B cell (primary cell): ENCODE measurements around the gene FOXN3. TPM values are rescaled to one million over a fixed set of nuclear protein-coding genes. Genes with fewer than 3 reads are reported as not detected.

ENCODE experiments used
- ATAC-seq: fragments of 200-7000 bp; cut with Tn5 transposase; one replicate; pipeline ENCODE4 v1.10.0; 2021; ENCODE audit warnings: low read depth, mild to moderate bottlenecking, moderate number of reproducible peaks, moderate library complexity
- CTCF ChIA-PET: fragments of 350-600 bp; sonication (Branson Sonifier 250); formaldehyde crosslinking; loops from one replicate; lab custom pipeline; 2021; ENCODE audit warnings: antibody characterized with exemption, inconsistent platforms; lab: Charles Lee
- POLR2A ChIA-PET: fragments of 350-600 bp; sonication (Branson Sonifier 250); formaldehyde crosslinking; loops from one replicate; lab custom pipeline; 2021; ENCODE audit warnings: antibody characterized with exemption; lab: Charles Lee
- DNase-seq: peaks from one replicate; pipeline ENCODE4 v3.0.0; 2013
- H2AFZ ChIP-seq: 2 replicates; pipeline ENCODE4 v1.6.1; 2012; ENCODE audit warnings: mild to moderate bottlenecking, low read depth, low read length; ENCODE audit not compliant: insufficient read depth, poor library complexity, severe bottlenecking
- H3K27ac ChIP-seq, 2 donors: 1 replicate in 1 of 2; 2 replicates in 1 of 2; pipeline ENCODE4 v1.5.1; 2012 to 2013; ENCODE audit warnings: low read length in 2 of 2, mild to moderate bottlenecking in 2 of 2, moderate library complexity in 1 of 2
- H3K27me3 ChIP-seq, 4 experiments: fragments of 200-600 bp in 1 of 4; sonication (generic) in 1 of 4; replicated peaks in 1 of 4; 1 replicate in 2 of 4; 2 replicates in 2 of 4; pipeline versions ENCODE4 v1.6.1 to v1.7.0; 2013 to 2016; ENCODE audit warnings: low read length in 3 of 4, mild to moderate bottlenecking in 2 of 4, mixed read lengths in 1 of 4, moderate library complexity in 1 of 4; ENCODE audit not compliant: insufficient read depth in 4 of 4, control insufficient read depth in 3 of 4; ENCODE audit errors: control extremely low read depth in 1 of 4
- H3K36me3 ChIP-seq, 2 experiments: replicated peaks in 1 of 2; 1 replicate in 1 of 2; 2 replicates in 1 of 2; pipeline versions ENCODE4 v1.6.1 to v1.7.1; 2013; ENCODE audit warnings: low read length in 1 of 2; ENCODE audit not compliant: insufficient read depth in 2 of 2, control insufficient read depth in 1 of 2; ENCODE audit errors: control extremely low read depth in 1 of 2, extremely low read depth in 1 of 2
- H3K4me1 ChIP-seq, 2 donors: fragments of 200-600 bp in 1 of 2; sonication (generic) in 1 of 2; 1 replicate in 1 of 2; 2 replicates in 1 of 2; pipeline versions ENCODE4 v1.5.1 to v1.6.1; 2013 to 2017; ENCODE audit warnings: low read length in 2 of 2; ENCODE audit not compliant: control insufficient read depth in 2 of 2, insufficient read depth in 2 of 2
- H3K4me2 ChIP-seq: replicated peaks from 2 replicates; pipeline ENCODE3; 2012; ENCODE audit warnings: mild to moderate bottlenecking, low read depth, low read length; ENCODE audit not compliant: poor library complexity, severe bottlenecking
- H3K4me3 ChIP-seq, 5 experiments: fragments of 200-600 bp in 1 of 5; sonication (generic) in 1 of 5; 1 replicate in 3 of 5; 2 replicates in 2 of 5; pipeline versions ENCODE4 v1.5.1 to v1.7.0; 2011 to 2016; ENCODE audit warnings: low read length in 4 of 5, mild to moderate bottlenecking in 4 of 5, low read depth in 2 of 5, control low read depth in 1 of 5, moderate library complexity in 1 of 5; ENCODE audit not compliant: insufficient read depth in 1 of 5; ENCODE audit errors: control extremely low read depth in 1 of 5, extremely low read depth in 1 of 5
- H3K79me2 ChIP-seq: fragments of 200-600 bp; sonication (generic); one replicate; pipeline ENCODE4 v1.6.0; 2016; ENCODE audit warnings: low read length; ENCODE audit not compliant: control insufficient read depth, insufficient read depth
- H3K9ac ChIP-seq: fragments of 200-600 bp; sonication (generic); 2 replicates; pipeline ENCODE4 v1.6.1; 2017; ENCODE audit warnings: mild to moderate bottlenecking, low read length, moderate library complexity
- H3K9me3 ChIP-seq, 3 donors: one replicate each; pipeline versions ENCODE4 v1.6.1 to v1.7.1; 2013; ENCODE audit warnings: low read length in 2 of 3; ENCODE audit not compliant: control insufficient read depth in 2 of 3, insufficient read depth in 1 of 3; ENCODE audit errors: control extremely low read depth in 1 of 3
- H4K20me1 ChIP-seq: 2 replicates; pipeline ENCODE4 v1.6.0; 2012; ENCODE audit warnings: mild to moderate bottlenecking, low read length; ENCODE audit not compliant: insufficient read depth, control insufficient read depth, poor library complexity, severe bottlenecking
- H3K27ac Mint-ChIP-seq: one replicate; pipeline ENCODE4 v1.8.0; 2021; ENCODE audit warnings: mixed read lengths
- H3K27me3 Mint-ChIP-seq: one replicate; pipeline ENCODE4 v1.8.0; 2021; ENCODE audit warnings: mixed read lengths
- H3K4me1 Mint-ChIP-seq: one replicate; pipeline ENCODE4 v1.8.0; 2021; ENCODE audit warnings: mixed read lengths
- H3K4me3 Mint-ChIP-seq: one replicate; pipeline ENCODE4 v1.8.0; 2021; ENCODE audit warnings: mixed read lengths
- H3K9me3 Mint-ChIP-seq: one replicate; pipeline ENCODE4 v1.8.0; 2022; ENCODE audit warnings: mixed read lengths; ENCODE audit not compliant: insufficient read depth
- CTCF ChIP-seq: fragments of 200-600 bp; IDR thresholded peaks from one replicate; pipeline ENCODE4 v1.8.0; 2022; ENCODE audit warnings: antibody characterized with exemption, mild to moderate bottlenecking
- EZH2 ChIP-seq: IDR thresholded peaks from 2 replicates; pipeline ENCODE4 v1.6.1; 2012; ENCODE audit warnings: borderline replicate concordance, low read depth, mild to moderate bottlenecking, moderate library complexity, low read length; ENCODE audit not compliant: insufficient read depth, poor library complexity, severe bottlenecking
- WGBS: methylation state at CpG from one replicate; pipeline ENCODE4 v1.1.5; 2013; ENCODE audit warnings: missing lambda C conversion rate; ENCODE audit not compliant: insufficient coverage; 5-methylcytosine and 5-hydroxymethylcytosine counted together
- intact Hi-C: fragments of 100-400 bp; cut with micrococcal nuclease; formaldehyde crosslinking; loops from one replicate; pipeline ENCODE4 v1.10.0; 2022
- polyA plus RNA-seq: library from polyadenylated mRNA; depleted of rRNA; stranded (reverse); fragments of >200 nt; gene quantifications from 2 replicates; pipeline ENCODE4 v1.2.3, GENCODE V29; 2012
- total RNA-seq, 2 donors: library from RNA; stranded (reverse); fragments of 120-200 nt in 1 of 2; gene quantifications; 1 replicate in 1 of 2; 2 replicates in 1 of 2; pipeline versions ENCODE4 v1.2.3 to v1.2.4, GENCODE V29; 2013 to 2022

The FOXN3 gene
- total and polyA plus RNA-seq, 2 donors (not counting 1 experiment from before 2014, with no cell fraction given) = 80.6 to 98.2 TPM

GRCh38 chr14:89144066-89144465 lies 273.0 kb downstream of the FOXN3 start:
- no peak overlapping the region for H3K27ac ChIP-seq
- H3K4me3 ChIP-seq = no peak overlapping the region
- H3K9me3 Mint-ChIP-seq = no peaks in the 10 kb centered on the region
- H3K36me3 ChIP-seq = no peaks in the 10 kb centered on the region
- no peaks in the 10 kb centered on the region for H3K27me3 ChIP-seq
- H3K4me1 ChIP-seq = no peaks in the 10 kb centered on the region
- WGBS = 70% methylated on average over 2 of the region's 3 CpGs
- no peak overlapping the region for H3K4me3 Mint-ChIP-seq
- H3K9ac ChIP-seq = no peak overlapping the region
- H3K9me3 ChIP-seq = no peaks in the 10 kb centered on the region
- POLR2A ChIA-PET = no interaction called here
- no peaks in the 10 kb centered on the region for H3K4me1 Mint-ChIP-seq
- no peaks in the 10 kb centered on the region for H4K20me1 ChIP-seq
- H2AFZ ChIP-seq = no peak overlapping the region
- peaks cover 13% of the 10 kb centered on the region for H3K27me3 Mint-ChIP-seq
- H3K4me2 ChIP-seq = no peak overlapping the region
- ATAC-seq (no peak), DNase-seq (no peak)
- intact Hi-C loops = no loop called here
- CTCF ChIA-PET = no interaction called here
- H3K79me2 ChIP-seq = no peaks in the 10 kb centered on the region
- no peak for TF ChIP-seq CTCF
- TF ChIP-seq EZH2 = no peak
- no peak overlapping the region for H3K27ac Mint-ChIP-seq

GRCh38 chr14:89143595-89143994 lies 273.4 kb downstream of the FOXN3 start:
- H3K27ac Mint-ChIP-seq = no peak overlapping the region
- intact Hi-C loops = no loop called here
- no peaks in the 10 kb centered on the region for H3K4me1 Mint-ChIP-seq
- H2AFZ ChIP-seq = no peak overlapping the region
- no peak for ATAC-seq
- no peak overlapping the region for H3K4me3 Mint-ChIP-seq
- ChIA-PET POLR2A (no interaction called here), CTCF (no interaction called here)
- H3K4me2 ChIP-seq = no peak overlapping the region
- 94% methylated on average over 2 of the region's 3 CpGs for WGBS
- no peak for DNase-seq
- no peak overlapping the region for H3K27ac ChIP-seq
- TF ChIP-seq EZH2 = no peak
- no peak for TF ChIP-seq CTCF
- no peaks in the 10 kb centered on the region for H3K27me3 ChIP-seq
- H3K9me3 Mint-ChIP-seq = no peaks in the 10 kb centered on the region
- no peaks in the 10 kb centered on the region for H3K9me3 ChIP-seq
- H3K9ac ChIP-seq = no peak overlapping the region
- H3K4me1 ChIP-seq = no peaks in the 10 kb centered on the region
- H3K4me3 ChIP-seq = no peak overlapping the region
- no peaks in the 10 kb centered on the region for H3K36me3 ChIP-seq
- no peaks in the 10 kb centered on the region for H4K20me1 ChIP-seq
- H3K27me3 Mint-ChIP-seq = peaks cover 13% of the 10 kb centered on the region
- no peaks in the 10 kb centered on the region for H3K79me2 ChIP-seq
